GM21360 (cell line): ENCODE results near the gene QSOX2.

Experiments used
- ATAC-seq: cut with Tn5 transposase; IDR thresholded peaks from one replicate; pipeline ENCODE4 v1.9.1; 2021; ENCODE audit warnings: mild to moderate bottlenecking, moderate library complexity; ENCODE audit not compliant: unreplicated experiment

The QSOX2 gene

GRCh38 chr9:136245219-136246150 lies at the start of gene QSOX2:
Gene QSOX2 (minus strand): TSS chr9:136245812. CDS start chr9:136245803, 9 bp downstream.
- peak; percentile 38 for ATAC-seq

- no peak for ATAC-seq
Measured at GRCh38 chr9:136295055-136295454, 49.4 kb upstream of the QSOX2 start.

GRCh38 chr9:136294437-136294836 lies 48.8 kb upstream of the QSOX2 start:
- no peak for ATAC-seq

GRCh38 chr9:136293476-136294077 lies 48.0 kb upstream of the QSOX2 start:
- ATAC-seq, result no peak

- ATAC-seq, result no peak
Measured at GRCh38 chr9:136292591-136293448, 47.2 kb upstream of the QSOX2 start.

- ATAC-seq, result no peak
Measured at GRCh38 chr9:136292026-136292538, 46.5 kb upstream of the QSOX2 start.

- ATAC-seq, result no peak
Measured at GRCh38 chr9:136291306-136292025, 45.9 kb upstream of the QSOX2 start.

GRCh38 chr9:136290508-136291000 lies 44.9 kb upstream of the QSOX2 start:
- no peak for ATAC-seq

- no peak for ATAC-seq
Measured at GRCh38 chr9:136289651-136290507, 44.3 kb upstream of the QSOX2 start.

- ATAC-seq, result no peak
Measured at GRCh38 chr9:136287960-136288753, 42.5 kb upstream of the QSOX2 start.

GRCh38 chr9:136286987-136287379 lies 41.4 kb upstream of the QSOX2 start:
- no peak for ATAC-seq

GRCh38 chr9:136286359-136286986 lies 40.9 kb upstream of the QSOX2 start:
- no peak for ATAC-seq

GRCh38 chr9:136285501-136286358 lies 40.1 kb upstream of the QSOX2 start:
- no peak for ATAC-seq

GRCh38 chr9:136284951-136285350 lies 39.3 kb upstream of the QSOX2 start:
- no peak for ATAC-seq

GRCh38 chr9:136284311-136284710 lies 38.7 kb upstream of the QSOX2 start:
- no peak for ATAC-seq

GRCh38 chr9:136283291-136284235 lies 38.0 kb upstream of the QSOX2 start:
- ATAC-seq, result no peak
